Measurements from ENCODE around the gene THOP1.
"Not testable (repeated sequence)": the region's sequence is repeated elsewhere in the genome, so short reads cannot be mapped to it uniquely, and the experiment has no call there.

THOP1 gene

DNA sequence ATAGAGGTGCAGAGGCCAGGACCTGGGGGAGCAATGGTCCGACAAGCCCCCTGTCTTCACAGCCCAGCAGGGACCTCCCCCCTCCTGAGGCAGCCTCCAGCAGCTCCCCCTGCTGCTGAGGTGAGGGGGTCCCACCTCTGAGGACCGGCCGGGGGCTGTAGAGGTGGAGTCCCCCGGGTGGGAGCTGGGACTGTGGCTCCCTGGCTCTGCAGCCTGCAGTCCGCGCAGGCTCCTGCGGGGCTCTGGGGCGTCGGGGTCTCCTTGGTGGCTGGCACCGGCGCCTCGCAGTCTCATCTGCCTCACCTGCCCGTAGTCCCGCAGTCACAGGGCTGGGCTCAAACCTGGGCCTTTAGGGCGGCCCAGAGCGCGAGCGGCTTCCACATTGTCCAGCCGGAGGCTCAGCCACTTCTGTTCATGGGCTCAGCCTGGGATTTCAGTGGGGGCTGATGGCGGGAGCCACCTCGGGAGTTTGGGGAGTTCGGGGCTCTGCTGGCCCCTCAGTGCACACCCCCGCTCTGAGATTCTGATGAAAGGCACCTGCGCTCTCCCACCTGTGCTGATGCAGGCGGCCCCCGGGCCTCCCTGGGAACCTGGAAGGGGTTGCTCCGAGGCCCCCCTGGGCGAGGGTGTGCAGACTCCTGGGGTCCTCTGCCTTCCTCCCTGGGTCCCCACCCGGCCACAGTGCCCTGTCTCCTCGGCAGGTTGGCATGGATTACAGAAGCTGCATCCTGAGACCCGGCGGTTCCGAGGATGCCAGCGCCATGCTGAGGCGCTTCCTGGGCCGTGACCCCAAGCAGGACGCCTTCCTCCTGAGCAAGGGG lies 27.3 kb downstream of the THOP1 start:
- peak in 2 of 10 donors; percentile 43 to 73 for DNase-seq
- intact Hi-C loops (cut with DNase I), result no loop called here

DNA sequence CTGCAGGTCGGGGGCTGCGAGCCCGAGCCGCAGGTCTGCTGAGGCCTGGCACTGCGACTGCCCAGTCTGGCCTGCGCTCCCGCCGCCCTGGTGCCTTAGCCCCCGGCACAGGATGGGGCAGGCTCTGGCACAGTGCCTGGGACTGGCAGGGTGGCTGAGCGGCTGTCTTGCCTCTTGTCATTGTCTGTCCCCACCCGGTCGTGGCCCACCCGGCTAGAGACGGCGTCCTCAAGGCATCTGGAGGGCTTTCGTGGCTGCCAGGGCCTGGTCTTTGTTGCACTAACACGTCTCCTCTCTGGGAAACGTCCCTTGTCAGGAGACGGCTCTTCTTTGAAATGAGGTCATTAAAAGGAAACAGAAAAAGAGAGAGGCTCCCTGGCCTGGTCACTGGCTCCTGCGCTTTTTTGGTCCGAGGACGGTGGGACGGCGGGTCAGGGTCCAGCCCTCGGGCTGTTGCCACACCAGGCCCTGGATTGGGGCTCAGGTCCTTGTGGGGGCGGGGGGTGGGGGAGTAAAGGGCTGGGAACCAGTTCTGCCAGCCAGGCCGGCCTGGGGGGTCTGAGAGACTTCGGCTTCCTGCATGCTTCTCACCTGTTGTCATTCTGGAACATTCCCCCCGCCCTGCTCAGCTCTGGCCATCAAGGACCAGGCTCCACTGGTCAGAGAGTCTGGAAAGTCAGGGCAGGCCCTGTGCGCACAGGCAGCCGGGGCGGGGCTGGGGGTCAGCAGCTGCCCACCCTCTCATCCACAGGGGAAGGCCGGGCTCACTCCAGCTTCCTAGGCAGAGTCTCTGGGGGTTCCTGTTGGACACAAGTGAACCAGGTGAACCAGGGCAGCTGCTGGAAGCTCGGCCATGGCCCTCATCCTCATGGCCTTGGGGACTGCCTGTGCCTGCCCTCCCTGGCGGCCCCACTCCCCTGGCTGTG lies 28.2 kb downstream of the THOP1 start:
- intact Hi-C loops (cut with DNase I), result no loop called here

DNA sequence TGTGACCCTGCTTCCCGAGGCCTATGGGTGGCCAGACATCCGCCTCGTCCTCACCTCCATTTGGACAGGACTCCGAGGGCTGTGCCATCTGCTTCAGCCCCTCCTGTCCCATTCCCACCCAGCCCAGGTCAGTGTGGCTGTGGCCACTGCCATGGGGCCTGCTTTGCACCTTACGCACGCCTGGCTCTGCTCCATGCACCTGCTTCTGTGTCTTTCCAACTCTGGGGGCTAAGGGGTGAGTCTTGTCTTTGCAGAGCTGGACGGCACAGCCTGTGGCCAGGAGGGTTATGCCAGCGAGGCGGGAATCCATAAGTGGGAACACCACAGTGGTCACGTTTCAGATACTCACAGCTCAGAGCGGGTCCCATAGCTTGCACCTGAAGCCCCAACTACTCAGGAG lies 29.1 kb downstream of the THOP1 start:
- intact Hi-C loops (cut with DNase I), result no loop called here
- DNase-seq, result no peak

More for the DNA sequence above, 28.2 kb downstream of the THOP1 start:
- DNase-seq, result peak in 3 of 10 donors; percentile 22 to 84 (median 67)

DNA sequence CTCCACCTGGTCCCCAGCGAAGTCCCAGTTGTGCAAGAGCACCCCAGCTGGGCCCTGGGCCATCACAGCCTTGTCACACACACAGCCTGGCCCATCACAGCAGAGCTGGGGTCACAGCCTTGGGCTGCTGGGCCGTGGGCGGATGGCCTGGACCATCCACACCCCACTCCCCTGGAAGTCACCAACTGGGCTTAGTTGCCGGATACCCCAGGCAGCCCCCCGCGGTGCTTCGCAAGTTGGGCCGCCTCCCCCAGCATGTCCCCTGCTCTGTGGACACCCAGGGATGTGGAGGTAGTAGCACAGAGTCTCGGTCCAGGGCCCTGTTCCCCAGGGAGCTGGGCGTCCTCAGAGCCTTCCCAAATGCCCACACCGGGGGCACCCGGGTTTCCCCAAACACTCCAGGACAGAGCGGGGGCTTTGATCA lies 29.9 kb downstream of the THOP1 start:
- intact Hi-C loops (cut with DNase I), result no loop called here

DNA sequence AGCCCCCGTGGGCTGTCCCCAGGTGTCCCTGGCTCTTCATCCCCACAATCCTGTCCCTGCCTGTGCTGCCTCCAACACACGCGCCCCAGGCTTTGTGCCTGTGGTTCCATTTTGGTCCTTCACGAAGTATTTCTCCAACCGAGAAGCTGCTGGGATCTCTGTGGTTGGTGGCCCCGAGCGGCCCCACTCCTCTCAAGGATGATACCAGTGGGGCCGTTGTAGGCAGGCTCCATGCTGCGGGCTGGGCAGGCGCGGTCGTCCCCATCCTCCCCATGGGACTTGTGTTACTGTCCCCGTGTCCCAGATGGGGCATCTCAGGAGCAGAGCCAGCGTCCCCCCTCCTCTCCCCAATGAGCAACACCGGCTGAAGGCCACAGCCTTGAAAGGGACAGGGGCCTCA lies 30.6 kb downstream of the THOP1 start:
- intact Hi-C loops (cut with DNase I), result no loop called here
- DNase-seq, result peak in 1 of 10 donors; percentile 70

More for the DNA sequence above, 29.9 kb downstream of the THOP1 start:
- peak in 2 of 10 donors; percentile 61 to 74 for DNase-seq

DNA sequence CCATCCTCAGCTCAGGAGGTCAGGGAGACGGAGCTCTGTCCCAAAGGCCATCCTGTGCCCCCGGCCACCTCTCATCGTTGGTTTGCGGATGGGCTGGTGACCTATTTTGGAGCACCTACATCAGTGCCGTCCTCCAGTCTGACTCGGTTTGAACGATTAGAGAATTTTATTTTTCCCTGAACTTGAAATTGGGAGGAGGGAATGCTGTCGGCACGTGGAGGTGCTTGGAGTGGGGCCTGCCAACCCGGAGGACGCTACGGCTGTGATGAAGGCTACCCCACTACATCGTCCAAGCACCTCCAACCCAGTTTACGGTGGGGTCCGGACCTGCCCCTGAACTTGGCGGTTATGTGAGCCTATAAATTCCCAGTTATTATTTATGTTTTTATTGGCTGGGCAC lies 31.3 kb downstream of the THOP1 start:
- intact Hi-C loops (cut with DNase I), result no loop called here
- peak in 2 of 10 donors; percentile 59 to 78 for DNase-seq

DNA sequence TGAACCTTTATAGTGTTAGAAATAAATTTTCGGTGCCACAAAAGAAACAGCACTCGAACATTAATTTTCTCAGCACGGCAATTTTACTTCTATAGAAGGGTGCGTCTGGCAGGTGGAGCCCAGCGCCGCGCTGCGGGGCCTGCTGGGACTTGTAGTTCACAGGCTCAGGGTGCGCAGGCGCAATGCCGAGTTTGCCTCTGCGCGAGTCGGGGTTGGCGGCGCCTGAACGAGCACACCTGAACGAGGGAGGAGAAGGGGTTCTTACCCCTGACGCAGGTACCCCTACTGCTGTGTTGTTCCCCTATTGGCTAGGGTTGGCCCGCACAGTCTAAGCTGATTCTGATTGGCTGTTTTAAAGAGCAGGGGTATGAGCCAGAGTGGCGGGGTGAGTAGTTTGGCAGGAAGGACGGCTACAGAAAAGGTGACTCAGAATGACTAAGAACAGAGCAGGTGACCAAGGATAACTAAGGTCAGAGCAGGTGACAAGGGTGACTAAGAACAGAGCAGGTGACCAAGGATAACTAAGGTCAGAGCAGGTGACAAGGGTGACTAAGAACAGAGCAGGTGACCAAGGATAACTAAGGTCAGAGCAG lies 32.0 kb downstream of the THOP1 start:
- intact Hi-C loops (cut with DNase I), result not testable (repeated sequence)
- DNase-seq, result peak in 2 of 10 donors; percentile 73 to 84

DNA sequence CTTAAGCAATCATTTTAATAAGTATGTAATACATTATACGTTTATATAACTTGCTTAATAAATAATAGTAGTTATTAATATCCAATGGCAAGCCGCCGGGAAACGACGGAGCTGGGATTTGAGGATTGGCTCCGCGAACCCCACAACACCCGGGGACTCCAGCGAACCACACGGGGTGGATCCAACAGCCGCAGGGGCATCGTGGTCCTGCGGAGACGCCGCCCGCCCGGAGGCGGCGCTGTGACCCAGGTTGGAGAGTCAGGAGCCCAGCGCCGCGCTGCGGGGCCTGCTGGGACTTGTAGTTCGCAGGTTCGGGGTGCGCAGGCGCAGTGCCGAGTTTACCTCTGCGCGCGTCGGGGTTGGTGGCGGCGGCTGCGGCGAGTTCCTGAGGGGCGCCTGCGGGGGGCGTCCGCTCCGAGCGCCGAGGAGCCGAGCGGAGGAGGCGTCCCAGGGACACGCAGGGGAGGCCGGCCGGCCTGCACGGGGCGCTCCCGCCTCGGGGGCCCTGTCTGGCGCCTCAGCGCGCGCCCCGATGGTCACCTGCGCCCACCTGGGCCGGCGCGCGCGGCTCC lies 34.3 kb downstream of the THOP1 start, which contains the start of gene ZNF554:
ZNF554 (plus strand) TSS at position 329 of the 572 bp plus-strand sequence; CDS start at position 533, 204 bp downstream.
- DNase-seq, result peak; percentile 87 to 99 (median 94)
- intact Hi-C loops (cut with DNase I), result loop anchor here (5.0 kb wide), 1 partner anchor 32 kb away; the partner anchor contains the start of gene THOP1

DNA sequence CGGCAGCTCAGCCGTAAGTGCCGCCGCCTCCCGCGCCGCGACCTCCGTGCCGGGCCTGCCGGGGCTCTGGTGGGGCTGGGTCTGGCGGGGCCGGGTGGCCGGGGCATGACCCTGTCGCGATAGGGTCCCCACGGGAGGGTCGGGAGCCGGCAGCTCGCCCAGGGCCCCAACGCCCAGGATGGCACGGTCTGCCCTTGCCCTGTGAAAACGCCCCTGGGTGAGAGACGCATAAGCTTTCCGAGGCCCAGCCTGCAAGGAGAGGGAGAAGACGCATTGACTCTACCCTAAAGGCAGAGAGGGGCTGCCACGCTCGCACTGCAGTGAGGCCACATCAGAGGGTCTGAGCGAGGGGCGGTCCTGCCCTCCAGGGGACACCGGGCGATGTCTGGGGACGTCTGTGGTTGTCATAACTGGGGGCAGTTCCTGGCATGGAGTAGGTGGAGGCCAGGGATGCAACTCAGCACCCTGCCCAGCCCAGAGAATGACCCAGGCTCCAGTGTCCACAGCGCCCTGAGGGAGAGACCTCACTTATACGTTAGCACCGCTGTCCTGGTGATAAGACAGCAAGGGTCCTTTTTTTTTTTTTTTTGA lies 34.9 kb downstream of the THOP1 start:
- intact Hi-C loops (cut with DNase I), result loop anchor here (5.0 kb wide), 1 partner anchor 33 kb away; the partner anchor contains the start of gene THOP1
- DNase-seq, result peak in 3 of 10 donors; percentile 21 to 86 (median 82)

DNA sequence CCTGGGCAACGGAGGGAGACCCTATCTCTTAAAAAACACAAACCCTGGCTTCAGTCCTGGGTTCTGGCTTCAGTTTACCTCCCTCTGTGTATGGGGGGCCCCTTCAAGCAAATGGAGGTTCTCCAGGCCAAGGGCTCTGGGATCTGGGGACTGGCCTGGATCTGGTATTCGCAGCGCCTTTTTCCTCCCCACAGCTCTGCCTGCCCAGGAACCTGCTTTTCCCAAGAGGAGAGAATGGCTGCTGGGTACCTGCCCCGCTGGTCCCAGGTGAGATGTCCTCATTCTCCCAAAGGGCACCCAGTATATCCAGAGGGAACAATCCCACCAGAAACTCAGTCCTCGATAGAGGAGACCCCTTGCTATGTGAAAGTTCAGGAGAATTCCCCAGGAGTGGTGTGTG lies 37.5 kb downstream of the THOP1 start:
- intact Hi-C loops (cut with DNase I), result loop anchor here (5.0 kb wide), 1 partner anchor 36 kb away; the partner anchor contains the start of gene THOP1
- DNase-seq, result peak in 2 of 10 donors; percentile 61 to 66

DNA sequence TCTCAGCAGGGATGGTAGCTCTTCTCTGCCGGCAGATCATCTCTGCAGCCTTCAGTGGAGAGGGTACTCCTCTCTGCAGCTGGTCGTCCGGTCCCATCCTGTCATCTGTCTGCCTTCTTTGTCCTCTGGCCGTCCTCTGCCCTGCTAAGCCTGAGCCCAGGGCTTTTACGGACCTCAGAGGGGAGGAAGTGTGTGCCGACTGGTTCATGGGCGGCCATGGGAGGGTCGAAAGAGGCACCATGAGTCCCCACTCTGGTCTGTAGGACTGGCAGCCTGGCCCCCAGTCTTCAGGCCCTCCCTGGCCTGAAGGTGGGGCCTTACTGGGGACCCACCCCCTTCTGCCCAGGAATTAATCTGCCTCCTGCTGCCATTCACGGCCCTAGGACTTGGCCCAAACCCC lies 38.3 kb downstream of the THOP1 start:
- peak in 3 of 10 donors; percentile 20 to 67 (median 43) for DNase-seq
- intact Hi-C loops (cut with DNase I), result loop anchor here (5.0 kb wide), 1 partner anchor 36 kb away; the partner anchor contains the start of gene THOP1

DNA sequence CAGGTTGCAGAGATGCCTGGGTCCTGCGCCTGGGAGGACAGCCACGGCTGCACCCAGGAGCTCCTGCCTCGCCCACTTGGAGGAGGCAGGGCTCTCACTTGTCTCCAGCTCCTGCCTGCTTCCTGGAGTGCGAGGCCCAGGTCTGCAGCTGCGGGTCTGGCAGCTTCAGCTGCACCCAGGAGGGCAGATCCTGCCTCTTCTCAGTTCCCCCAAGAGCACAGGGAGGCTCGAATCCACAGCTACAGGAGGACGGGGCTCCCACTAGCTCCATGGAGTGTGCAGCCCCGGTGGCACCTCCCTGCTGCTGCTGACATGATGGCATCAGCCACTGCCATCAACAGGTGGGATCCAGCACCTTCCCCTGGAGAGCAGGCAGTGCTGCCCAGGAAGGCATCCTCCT lies 38.8 kb downstream of the THOP1 start:
- DNase-seq, result peak in 2 of 10 donors; percentile 32 to 58
- intact Hi-C loops (cut with DNase I), result loop anchor here (5.0 kb wide), 1 partner anchor 37 kb away; the partner anchor contains the start of gene THOP1

DNA sequence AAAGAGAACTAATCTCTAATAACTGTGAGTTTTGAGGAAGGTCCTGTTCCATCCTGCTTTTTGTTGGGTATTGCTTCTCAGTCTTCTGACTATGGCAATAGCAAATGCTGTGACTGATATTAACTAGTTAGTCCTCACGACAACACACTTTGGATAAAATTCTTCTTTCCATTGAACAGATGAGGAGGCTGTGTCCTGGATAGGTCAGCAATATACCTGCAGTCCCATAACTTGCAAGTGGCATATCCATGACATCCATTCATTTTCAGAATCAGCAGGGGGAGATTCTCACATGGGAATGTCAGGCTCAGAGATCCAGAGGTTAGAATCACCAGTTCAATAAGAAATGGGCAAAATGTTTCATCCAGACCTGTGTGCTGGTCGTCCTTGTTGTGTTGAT lies 41.7 kb downstream of the THOP1 start:
- no peak for DNase-seq
- intact Hi-C loops (cut with DNase I), result no loop called here

DNA sequence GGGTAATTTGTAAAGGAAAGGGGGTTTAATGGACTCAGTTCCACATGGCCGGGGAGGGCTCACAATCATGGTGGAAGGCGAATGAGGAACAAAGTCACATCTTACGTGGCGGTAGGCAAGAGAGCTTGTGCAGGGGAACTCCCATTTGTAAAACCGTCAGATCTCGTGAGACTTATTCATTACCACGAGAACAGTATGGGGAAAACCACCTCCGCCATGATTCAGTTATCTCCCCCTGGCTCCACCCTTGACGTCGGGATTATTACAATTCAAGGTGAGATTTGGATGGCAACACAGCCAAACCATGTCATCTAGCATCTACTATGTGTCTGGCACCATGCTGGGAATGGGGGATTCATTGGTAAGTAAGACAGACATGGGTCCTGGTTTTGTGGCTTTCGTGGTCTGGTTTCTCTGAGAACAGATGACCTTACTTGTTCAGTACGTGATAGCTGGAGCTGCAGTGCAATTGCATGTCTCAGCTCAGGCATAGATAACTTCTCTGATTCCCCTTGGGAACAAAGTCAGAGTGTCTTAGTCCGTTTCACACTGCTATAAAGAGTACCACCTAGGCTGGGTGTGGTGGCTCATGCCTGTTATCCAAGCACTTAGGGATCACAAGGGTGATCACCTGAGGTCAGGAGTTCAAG lies 42.7 kb downstream of the THOP1 start:
- intact Hi-C loops (cut with DNase I), result no loop called here
- peak in 1 of 10 donors; percentile 22 for DNase-seq

DNA sequence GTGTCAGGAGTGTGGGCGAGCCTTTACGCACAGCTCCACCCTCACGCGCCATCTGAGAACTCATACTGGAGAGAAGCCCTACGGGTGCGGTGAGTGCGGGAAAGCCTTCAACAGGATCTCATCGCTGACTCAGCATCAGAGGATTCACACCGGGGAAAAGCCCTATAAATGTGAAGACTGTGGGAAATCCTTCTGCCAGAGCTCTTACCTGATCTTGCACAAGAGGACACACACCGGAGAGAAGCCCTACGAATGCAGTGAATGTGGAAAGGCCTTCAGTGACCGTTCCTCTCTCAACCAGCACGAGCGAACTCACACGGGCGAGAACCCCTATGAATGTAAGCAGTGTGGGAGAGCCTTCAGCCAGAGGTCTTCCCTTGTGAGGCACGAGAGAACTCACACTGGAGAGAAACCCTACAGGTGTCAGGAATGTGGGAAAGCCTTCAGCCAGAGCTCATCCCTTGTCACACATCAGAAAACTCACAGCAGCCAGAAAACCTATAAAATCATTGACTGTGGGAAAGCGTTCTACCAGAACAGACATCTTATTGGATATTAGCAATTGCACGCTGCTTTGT lies 49.1 kb downstream of the THOP1 start:
- intact Hi-C loops (cut with DNase I), result no loop called here
- peak in 1 of 10 donors; percentile 17 for DNase-seq

DNA sequence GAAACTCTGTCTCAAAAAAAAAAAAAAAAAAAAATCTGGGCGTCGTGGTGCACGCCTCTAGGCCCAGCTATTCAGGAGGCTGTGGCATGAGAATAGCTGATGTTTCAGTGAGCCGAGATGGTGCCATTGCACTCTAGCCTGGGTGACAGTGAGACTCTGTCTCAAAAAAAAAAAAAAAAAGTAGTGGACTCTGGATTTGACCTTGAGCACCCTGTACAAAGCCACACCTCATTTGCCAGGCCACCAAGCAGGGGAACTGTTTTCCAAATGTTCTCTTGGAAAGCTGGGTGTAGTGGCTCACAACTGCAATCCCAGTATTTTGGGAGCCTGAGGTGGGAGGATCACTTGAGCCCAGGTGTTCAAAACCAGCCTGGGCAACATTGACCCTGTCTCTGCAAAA lies 52.1 kb downstream of the THOP1 start:
- intact Hi-C loops (cut with DNase I), result no loop called here
- DNase-seq, result no peak

DNA sequence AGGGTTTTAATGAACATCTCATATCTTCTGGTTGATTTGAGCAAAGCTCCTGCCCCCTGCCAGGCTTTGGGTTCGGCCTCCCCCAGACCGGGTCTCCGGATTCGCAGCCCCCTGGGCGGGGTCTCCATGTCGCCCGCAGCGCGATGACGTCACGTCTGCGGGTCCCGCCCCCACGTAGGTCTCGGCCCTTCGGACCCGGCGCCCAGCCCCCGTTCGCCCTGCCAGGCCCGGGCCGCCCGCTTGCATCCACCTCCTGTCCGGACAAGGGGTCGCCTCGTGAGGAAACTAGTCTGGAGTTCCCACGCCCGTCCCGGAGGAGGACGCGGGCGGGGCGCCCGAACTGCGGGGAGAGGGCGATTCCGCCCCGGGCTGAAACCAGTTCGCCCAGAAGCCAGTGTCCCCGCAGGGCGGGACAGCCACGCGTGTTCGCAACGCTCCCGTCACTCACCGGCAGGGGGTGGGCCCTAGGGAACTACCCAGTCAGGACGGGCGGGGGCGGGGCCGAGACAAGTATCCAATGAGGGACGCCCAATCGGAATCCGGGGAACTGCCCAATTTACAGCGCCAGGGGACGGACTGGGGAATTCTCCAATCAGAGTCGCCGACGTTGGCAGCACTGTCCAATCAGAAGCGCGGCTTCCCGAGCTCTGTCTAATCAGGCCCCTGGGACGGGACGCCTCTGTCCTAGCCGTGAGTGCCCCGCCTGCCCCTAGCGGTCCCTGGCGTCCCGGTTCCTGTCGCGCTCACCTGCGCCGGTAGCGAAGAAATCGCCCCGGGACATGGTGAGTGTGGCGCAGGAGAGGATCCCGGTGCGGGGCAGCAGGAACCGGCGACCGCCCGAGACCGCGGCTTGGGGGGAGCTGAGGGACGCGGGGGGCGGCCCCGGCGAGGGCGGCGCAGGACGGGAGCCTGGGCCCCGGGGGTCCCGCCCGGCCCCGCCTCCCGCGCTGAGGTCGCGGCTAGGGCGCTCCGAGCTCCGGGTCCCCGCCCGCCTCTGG lies 55.8 kb downstream of the THOP1 start, which contains the start of gene ZNF555:
ZNF555 (plus strand) TSS at position 682 of the 998 bp plus-strand sequence; CDS start at position 780, 98 bp downstream.
- intact Hi-C loops (cut with DNase I), result no loop called here
- DNase-seq, result peak; percentile 99 to 100 (median 100)

Data from posterior cingulate gyrus (tissue), 11 donors.